Osteocyte (in vitro differentiated cells): ENCODE results near the gene MAGIX. TPM values are rescaled to one million over a fixed set of nuclear protein-coding genes. Genes with fewer than 3 reads are reported as not detected.

Experiments
- DNase-seq: peaks from one replicate; pipeline ENCODE4 v3.0.0; 2021; ENCODE audit warnings: mixed read lengths; ENCODE audit not compliant: unreplicated experiment; ENCODE audit errors: extremely low spot score
- H3K27ac Mint-ChIP-seq: one replicate; pipeline ENCODE4 v1.8.0; 2021; ENCODE audit warnings: mild to moderate bottlenecking, mixed read lengths; ENCODE audit not compliant: unreplicated experiment
- H3K27me3 Mint-ChIP-seq: one replicate; pipeline ENCODE4 v1.8.0; 2021; ENCODE audit warnings: mixed read lengths; ENCODE audit not compliant: unreplicated experiment
- H3K36me3 Mint-ChIP-seq: one replicate; pipeline ENCODE4 v1.8.0; 2021; ENCODE audit warnings: mixed read lengths; ENCODE audit not compliant: unreplicated experiment
- H3K4me1 Mint-ChIP-seq: one replicate; pipeline ENCODE4 v1.8.0; 2021; ENCODE audit warnings: mixed read lengths; ENCODE audit not compliant: unreplicated experiment
- H3K4me3 Mint-ChIP-seq: one replicate; pipeline ENCODE4 v1.8.0; 2021; ENCODE audit warnings: mild to moderate bottlenecking, moderate library complexity, mixed read lengths; ENCODE audit not compliant: unreplicated experiment
- H3K9me3 Mint-ChIP-seq: one replicate; pipeline ENCODE4 v1.8.0; 2021; ENCODE audit warnings: mixed read lengths; ENCODE audit not compliant: unreplicated experiment
- CTCF ChIP-seq: fragments of 200-600 bp; sonication (generic); IDR thresholded peaks from 2 replicates; pipeline ENCODE4 v1.5.0; 2021; ENCODE audit warnings: antibody characterized with exemption, mild to moderate bottlenecking, moderate library complexity
- total RNA-seq: library from RNA; stranded (reverse); gene quantifications from 2 replicates; pipeline ENCODE4 v1.2.1, GENCODE V29; 2021

The MAGIX gene
- total RNA-seq, 1 donor from 2014 or later, result 2.3 TPM

- DNase-seq, result no peak
- Mint-ChIP-seq H3K36me3 (no peaks in the 10 kb centered on the region), H3K4me1 (no peaks in the 10 kb centered on the region), H3K9me3 (peaks cover 5% of the 10 kb centered on the region), H3K27me3 (no peaks in the 10 kb centered on the region), H3K4me3 (no peak overlapping the region), H3K27ac (no peak overlapping the region)
- no peak for TF ChIP-seq CTCF
These were observed 44.0 kb downstream of the MAGIX start for GRCh38 chrX:49206543-49206942.

DNA sequence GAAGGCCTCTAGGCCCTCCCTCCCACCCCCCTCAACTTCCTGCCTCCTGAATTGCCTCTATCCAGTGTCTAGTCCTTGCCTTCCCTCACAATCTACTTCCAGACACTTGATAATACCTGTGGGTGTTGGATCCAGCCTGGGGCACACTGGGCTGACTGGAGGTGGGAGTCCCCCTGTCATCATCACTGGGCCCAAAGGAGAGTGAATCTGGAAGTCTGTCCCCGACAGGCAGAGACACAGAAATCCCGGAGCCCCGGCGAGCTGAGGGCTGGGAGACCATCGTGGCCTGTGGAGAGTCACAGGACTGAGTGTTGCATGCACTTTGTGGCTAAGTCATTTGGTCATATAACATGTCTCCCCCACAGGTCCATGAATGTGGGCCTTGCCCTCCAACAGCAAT is 45.8 kb downstream of the MAGIX start:
- no peak overlapping the region for H3K27ac Mint-ChIP-seq
- no peaks in the 10 kb centered on the region for H3K36me3 Mint-ChIP-seq
- no peaks in the 10 kb centered on the region for H3K27me3 Mint-ChIP-seq
- no peak for DNase-seq
- H3K4me3 Mint-ChIP-seq, result no peak overlapping the region
- H3K9me3 Mint-ChIP-seq, result peaks cover 8% of the 10 kb centered on the region
- H3K4me1 Mint-ChIP-seq, result no peaks in the 10 kb centered on the region
- TF ChIP-seq CTCF, result no peak

DNA sequence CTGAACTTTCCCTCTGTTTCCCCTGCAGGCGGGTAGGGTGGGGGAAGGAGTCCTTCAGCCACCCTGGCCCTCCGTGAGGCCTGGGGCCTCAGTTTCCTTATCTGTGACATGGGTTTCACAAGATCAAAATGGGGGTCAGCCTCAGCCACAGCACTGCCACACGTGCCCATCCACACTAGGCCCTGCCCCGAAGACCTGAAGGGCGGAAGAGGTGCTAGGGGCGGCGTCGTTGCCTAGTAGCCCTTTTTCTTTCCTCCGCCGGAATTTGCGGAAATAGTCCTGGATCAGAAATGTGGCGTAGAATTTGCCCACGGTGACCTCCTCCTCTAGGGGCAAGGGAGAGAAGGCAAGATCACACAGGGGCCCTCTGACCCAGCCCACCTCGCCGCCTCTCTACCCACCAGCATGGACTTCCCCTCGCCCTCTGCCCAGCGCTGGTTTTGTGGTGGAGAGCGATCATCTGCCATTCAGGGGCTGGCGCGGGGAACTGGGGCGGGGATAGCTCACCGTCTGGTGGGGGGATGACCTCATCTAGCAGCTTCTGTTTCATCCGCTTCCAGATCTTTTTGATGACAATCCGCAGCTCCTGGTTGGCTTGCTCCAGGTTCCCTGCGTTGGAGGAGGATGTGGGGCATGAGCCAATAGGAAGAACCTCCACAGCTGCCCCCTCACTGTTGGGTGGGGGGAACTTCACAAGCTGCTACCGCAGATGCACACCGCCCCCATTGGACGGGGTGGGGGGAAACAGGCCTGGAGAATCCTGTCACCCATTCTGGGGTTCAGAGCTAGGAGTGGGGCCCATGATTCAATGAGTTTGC is 47.1 kb downstream of the MAGIX start:
- Mint-ChIP-seq H3K36me3 (no peaks in the 10 kb centered on the region), H3K4me3 (no peak overlapping the region), H3K27ac (no peak overlapping the region), H3K9me3 (peaks cover 11% of the 10 kb centered on the region), H3K27me3 (no peaks in the 10 kb centered on the region), H3K4me1 (no peaks in the 10 kb centered on the region)
- TF ChIP-seq CTCF, result no peak
- no peak for DNase-seq

DNA sequence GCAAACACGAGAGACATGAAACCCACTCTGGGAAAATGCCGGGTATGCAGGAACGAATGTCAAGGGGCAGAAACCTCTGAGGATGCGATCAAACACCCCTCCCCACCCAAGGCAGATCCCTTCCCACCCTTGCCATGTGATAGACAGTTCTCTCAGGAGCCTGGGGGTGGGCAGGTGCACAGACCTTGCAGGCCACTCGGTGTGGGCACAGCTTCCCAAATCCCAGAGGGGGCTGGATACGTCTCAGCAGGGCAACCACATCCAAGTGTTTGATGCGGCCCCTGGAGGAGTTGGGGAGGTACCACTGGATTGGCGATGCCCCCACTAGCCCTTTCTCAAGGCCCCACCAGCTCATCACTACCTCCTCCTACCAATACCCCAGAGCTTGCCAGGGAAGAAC is 47.8 kb downstream of the MAGIX start:
- peaks cover 11% of the 10 kb centered on the region for H3K9me3 Mint-ChIP-seq
- H3K4me1 Mint-ChIP-seq, result no peaks in the 10 kb centered on the region
- no peak for DNase-seq
- no peak overlapping the region for H3K27ac Mint-ChIP-seq
- no peak overlapping the region for H3K4me3 Mint-ChIP-seq
- H3K36me3 Mint-ChIP-seq, result no peaks in the 10 kb centered on the region
- TF ChIP-seq CTCF, result no peak
- H3K27me3 Mint-ChIP-seq, result no peaks in the 10 kb centered on the region

DNA sequence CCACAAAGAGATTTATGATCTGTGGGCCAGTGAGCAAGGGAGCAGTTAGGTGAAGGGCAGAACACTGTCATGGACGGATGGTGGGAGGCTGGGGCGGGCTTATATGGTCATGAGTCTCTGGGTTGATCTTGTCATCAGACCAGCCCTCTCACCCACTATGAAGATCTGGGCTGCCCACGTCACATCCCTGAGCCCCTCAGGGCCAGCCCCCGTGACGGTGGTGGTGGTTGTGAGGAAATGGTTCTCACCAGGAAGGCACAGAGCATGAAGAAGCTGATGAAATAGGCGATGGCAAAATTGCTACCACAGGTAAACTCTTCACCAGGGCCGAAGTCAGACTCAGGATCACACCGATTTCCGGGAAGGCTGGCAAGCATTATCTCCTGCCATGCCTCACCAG is 48.5 kb downstream of the MAGIX start:
- no peak for DNase-seq

More for the DNA sequence above, 48.5 kb downstream of the MAGIX start:
- H3K27me3 Mint-ChIP-seq, result no peaks in the 10 kb centered on the region
- H3K27ac Mint-ChIP-seq, result no peak overlapping the region
- peaks cover 11% of the 10 kb centered on the region for H3K9me3 Mint-ChIP-seq
- H3K36me3 Mint-ChIP-seq, result no peaks in the 10 kb centered on the region
- no peak overlapping the region for H3K4me3 Mint-ChIP-seq
- no peaks in the 10 kb centered on the region for H3K4me1 Mint-ChIP-seq
- TF ChIP-seq CTCF, result no peak
